HFF-Myc (cell line): ENCODE results near the gene ZNF497.

Experiments used
- DNase-seq: peaks from one replicate; pipeline ENCODE4 v3.0.0-alpha.2; 2011; ENCODE audit warnings: low read depth; ENCODE audit errors: extremely low read depth
- H3K4me3 ChIP-seq: replicated peaks from 2 replicates; pipeline ENCODE4 v1.5.1; 2011; ENCODE audit warnings: low read depth, mild to moderate bottlenecking, control low read depth, low read length
- TF ChIP-seq, protein P1 (sequence below): IDR thresholded peaks from 2 replicates; pipeline ENCODE4 v1.5.1; 2012; ENCODE audit warnings: mild to moderate bottlenecking, low read depth, low read length, control low read depth; ENCODE audit errors: missing control alignments

Gene ZNF497

DNA sequence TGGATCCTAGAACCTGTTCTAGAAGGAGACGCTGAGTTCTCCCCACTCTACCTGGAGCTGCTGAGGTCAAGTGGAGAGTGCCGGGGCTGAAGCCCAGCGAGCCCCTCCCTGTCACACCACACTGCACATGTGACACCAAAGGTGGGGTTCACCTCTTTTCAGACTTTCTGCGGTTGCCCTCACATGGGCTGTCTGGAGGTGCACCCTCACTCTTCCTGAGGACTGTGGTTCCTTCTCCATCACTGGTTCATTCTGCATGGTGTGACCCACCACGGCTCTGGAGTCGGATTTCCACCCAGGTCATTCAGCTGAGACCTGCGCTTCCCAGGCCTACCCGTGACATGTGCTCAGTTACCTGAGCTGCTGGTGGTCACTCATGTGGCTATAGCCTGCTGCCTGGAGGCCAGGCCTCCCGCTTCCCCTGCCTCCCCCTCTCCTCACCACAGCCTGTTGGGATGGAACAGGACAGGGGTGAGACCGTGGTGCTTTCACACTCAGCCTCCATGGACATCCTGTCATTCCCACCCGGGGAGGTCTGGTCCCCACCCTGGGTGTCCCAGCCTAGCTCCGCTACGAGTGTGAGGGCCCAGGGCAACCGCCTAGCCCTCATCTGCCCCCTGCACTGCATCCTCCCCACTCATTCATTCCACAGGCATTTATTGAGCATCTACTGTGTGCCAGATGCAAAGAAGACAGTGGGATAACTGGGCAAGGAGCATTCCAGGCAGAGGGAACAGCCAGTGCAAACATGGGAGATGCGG lies 8.7 kb downstream of the ZNF497 start:
- TF ChIP-seq, protein P1, sequence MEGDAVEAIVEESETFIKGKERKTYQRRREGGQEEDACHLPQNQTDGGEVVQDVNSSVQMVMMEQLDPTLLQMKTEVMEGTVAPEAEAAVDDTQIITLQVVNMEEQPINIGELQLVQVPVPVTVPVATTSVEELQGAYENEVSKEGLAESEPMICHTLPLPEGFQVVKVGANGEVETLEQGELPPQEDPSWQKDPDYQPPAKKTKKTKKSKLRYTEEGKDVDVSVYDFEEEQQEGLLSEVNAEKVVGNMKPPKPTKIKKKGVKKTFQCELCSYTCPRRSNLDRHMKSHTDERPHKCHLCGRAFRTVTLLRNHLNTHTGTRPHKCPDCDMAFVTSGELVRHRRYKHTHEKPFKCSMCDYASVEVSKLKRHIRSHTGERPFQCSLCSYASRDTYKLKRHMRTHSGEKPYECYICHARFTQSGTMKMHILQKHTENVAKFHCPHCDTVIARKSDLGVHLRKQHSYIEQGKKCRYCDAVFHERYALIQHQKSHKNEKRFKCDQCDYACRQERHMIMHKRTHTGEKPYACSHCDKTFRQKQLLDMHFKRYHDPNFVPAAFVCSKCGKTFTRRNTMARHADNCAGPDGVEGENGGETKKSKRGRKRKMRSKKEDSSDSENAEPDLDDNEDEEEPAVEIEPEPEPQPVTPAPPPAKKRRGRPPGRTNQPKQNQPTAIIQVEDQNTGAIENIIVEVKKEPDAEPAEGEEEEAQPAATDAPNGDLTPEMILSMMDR = no peak
- no peak for DNase-seq
- H3K4me3 ChIP-seq = no peak overlapping the region

DNA sequence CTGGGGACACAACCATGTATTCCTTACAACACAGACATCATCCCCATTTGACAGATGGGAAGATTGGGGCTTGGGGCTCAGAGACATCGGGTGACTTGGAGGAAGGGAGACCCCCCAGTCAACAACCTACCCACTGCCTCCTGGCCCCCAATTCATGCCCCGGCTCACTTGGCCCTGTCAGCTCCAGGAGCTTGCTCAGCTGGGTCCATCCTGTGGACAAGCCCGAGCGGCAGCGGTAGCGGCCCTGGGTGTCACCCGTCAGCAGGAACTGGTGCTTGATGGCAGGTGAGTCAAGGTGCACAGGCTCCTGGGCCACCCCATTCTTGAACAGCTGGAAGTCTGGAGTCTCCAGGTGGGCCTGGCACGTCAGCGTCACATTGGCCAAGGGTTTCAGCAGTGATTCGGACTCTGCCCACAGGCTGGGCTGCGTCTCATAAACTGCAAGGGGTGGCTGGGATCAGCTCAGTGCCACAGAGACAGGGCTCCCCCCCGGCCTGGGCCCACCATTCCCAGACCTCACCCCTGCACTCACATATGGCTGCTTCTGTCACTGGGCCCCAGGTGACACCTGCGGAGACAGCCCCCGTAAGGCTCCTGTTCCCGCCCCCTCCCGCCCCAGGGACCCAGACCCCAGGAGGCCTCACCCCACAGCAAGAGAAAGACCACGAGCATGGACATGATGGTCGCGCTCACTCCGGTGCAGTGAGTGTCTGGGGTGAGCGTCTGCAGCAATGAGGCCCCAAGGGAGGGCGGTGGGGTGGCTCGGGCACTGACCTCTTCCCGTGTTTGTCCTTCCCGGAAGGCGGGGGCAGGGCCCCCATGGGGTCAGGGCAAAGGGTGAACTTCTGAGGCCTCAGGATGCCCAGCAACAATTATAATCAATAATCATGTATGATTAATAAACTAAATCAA lies 9.5 kb downstream of the ZNF497 start, which contains the start of gene A1BG:
Gene A1BG (minus strand): TSS at position 733 of the 912 bp plus-strand sequence. CDS start 55 bp downstream, at position 678.
- DNase-seq = no peak
- H3K4me3 ChIP-seq = no peak within 1 kb of the TSS
- TF ChIP-seq, protein P1 = no peak

DNA sequence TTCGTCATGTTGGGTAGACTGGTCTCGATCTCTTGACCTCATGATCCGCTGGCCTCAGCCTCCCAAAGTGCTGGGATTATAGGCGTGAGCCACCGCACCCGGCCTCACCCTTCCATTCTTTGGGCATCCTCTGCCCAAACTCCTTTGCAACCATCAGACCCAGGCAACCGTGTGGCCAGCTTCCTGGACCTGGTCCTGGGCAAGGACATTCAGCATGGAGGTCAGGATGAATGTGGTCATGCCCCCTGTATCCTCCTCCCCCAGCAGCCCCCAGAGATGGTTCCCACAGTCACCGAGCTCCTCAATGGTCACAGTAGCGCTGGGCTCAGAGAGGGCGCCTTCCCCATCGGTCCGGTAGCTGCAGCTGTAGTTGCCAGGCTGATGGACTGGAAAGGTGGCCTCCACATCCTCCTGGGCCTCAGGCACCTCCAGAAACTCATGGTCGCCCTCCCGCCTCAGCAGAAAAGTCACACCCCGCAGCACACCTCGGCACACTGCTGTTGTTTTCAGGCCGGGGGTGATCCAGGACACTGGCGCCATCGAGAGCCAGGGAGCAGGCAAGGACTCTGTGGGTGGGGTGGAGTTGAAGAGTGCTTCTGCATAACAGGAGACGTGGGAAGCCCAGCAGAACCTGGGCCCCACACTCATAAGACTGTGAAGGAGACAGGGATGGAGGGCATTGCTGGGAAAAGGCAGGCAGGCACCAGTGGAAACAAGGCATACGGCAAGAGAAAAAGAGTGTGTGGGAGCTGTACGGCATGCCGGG lies 10.4 kb downstream of the ZNF497 start:
- H3K4me3 ChIP-seq = no peak overlapping the region
- TF ChIP-seq, protein P1 = no peak
- no peak for DNase-seq

DNA sequence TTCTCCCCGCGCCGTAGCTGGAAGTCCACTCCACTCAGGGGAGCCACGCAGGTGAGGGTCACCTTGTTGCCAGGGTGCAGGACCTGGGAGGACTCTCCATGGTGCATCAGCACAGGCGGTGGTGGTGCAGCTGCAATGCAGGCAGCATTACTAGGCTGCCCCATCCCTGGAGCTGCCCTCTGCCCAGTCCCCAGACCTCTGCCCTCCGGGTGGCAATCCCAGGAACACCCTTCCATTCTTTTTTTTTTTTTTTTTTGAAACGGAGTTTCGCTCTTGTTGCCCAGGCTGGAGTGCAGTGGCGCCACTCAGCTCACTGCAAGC lies 11.0 kb downstream of the ZNF497 start:
- no peak for DNase-seq
- H3K4me3 ChIP-seq = no peak overlapping the region
- TF ChIP-seq, protein P1 = no peak

DNA sequence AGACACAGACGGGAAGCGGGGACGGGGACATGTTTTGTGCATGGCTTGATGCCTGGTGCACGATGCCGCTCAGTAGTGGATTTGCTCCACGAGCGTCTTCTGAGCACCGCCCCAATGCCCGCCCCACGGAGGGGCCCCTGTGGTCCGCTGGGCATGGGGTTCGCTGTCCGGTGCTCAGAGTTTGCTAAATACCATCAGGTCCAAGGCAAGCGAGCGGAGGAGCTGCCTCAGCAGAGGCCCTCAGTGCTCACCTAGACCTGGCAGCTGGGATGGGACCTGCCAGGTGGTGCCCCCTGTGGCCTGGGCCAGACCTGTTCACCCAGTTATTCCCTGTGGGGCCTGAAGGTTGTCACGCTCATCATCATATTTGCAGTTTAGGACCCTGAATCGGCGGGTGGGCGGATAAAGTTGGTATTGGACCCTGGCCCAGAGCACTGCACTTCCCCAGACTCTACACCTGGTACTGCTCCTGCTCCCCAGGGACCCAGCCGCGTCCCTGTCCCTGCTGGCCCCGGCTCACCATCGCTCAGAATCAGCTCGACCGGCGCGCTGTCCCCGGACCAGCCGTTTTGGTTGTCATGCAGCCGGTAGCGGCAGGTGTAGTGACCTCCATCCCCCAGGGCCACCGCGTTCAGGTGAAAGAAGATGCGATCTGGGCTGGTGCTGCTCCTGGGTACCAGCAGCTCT lies 11.5 kb downstream of the ZNF497 start:
- TF ChIP-seq, protein P1 = no peak
- DNase-seq = no peak
- no peak overlapping the region for H3K4me3 ChIP-seq

DNA sequence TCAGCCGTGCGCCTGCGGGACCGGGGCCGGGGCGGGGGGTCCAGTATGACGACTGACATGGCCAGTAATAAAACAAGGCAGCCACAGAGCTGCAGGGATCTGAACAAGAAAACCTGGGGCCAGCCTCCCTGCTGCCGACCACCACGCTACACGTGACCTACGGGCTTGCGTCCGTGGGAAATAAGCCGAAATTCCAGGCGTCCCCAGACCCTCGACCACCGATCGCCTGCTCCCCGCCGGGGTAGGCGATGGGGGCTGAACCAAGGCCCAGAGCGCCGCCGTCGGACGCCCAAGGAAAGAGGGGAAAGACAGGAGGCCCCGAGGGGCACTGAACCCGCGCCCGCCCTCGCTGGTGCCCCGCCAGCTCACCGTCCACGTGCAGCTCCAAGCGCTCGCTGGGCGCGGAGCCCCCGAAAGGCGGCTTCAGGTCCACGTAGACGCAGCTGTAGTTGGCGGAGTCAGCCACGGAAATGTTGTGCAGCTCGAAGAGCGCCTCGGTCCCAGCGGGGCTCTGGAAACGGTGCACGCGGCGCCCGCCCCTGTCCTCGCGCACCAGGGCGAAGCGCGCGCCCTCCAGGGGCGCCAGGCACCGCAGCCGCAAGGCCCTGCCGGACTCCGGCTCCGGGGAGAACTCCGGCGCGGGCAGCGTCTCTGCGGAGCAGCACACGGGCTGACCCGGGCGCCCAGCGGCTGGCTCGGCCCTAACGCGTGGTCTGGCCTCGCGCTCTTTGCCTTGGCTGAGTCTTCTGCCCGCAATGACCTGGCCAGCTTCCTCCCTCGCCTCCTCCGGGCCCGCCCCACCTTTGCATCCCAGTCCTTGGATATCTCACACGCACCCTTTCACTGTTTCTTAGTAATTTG lies 12.3 kb downstream of the ZNF497 start:
- no peak overlapping the region for H3K4me3 ChIP-seq
- DNase-seq = no peak

More for the DNA sequence above, 12.3 kb downstream of the ZNF497 start:
- TF ChIP-seq, protein P1 = no peak
